ENCODE results near the gene PKNOX2. TPM values are rescaled to one million over a fixed set of nuclear protein-coding genes. Genes with fewer than 3 reads are reported as not detected.

The PKNOX2 gene
- total and polyA plus RNA-seq, 10 of the 15 experiments (the other 5 are each of a cell fraction or from before 2014, with no cell fraction given), result not detected

DNA sequence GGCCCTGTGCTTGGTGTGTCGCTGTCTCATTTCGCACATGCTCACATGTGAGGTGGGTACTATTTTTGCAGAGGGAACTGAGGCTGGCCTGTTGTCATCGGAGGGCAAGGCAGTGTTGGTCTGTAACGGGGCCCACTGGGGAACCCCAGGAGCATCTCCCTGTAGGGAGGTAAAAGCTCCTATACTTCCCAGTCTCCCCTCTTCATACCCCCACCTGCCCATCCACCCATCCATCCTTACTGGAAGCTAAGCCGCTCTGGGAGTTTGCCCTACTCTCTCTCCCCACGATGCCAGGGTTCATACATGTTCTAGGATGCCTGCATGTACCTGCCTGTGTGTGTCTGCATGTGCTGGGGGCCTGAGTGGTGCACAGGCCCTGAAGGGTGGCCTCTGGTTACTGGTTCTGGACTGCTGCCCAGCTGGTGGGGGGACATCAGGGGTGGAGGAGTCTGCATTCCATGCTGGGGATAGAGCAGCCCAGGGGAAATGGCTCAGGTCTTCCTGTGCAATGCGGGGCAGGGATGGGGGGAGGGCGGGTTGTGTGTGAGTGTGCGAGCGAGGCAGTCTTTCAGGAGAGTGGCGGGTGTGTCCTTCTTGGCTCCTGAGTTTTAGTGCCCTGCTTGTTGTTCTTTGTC is 77.7 kb downstream of the PKNOX2 start:
- no peaks in the 10 kb centered on the region for H3K79me2 ChIP-seq (ENCODE audit: control insufficient read depth, insufficient read depth, low read length)
- no peak overlapping the region for H3K27ac ChIP-seq (ENCODE audit: control insufficient read depth, insufficient read depth)
- no peaks in the 10 kb centered on the region for H3K9me3 ChIP-seq (replicated peaks; ENCODE audit: control insufficient read depth, insufficient read depth, low read length)
- intact Hi-C loops (cut with micrococcal nuclease; ENCODE audit: unreplicated experiment) (no loop called here), in situ Hi-C loops (cut with MboI) (no loop called here)
- no peak for FAIRE-seq
- ChIA-PET POLR2A (no interaction called here), CTCF (no interaction called here), RAD21 (ENCODE audit: unreplicated experiment) (no interaction called here), SMC1A (ENCODE audit: uncharacterized antibody, unreplicated experiment) (no interaction called here)
- ATAC-seq, result no peak
- peaks cover 4 to 11% of the 10 kb centered on the region in 2 experiments for H3K27me3 ChIP-seq (replicated peaks in 1 of 2; ENCODE audit: control insufficient read depth in 2 of 2, insufficient read depth in 2 of 2, low read length in 1 of 2)
- no peak overlapping the region for H2AFZ ChIP-seq (ENCODE audit: control insufficient read depth, low read depth, low read length)
- no peak for DNase-seq (ENCODE audit: low read depth, low spot score)
- H3K4me2 ChIP-seq (ENCODE audit: control insufficient read depth, insufficient read depth), result no peak overlapping the region
- H3K9ac ChIP-seq (ENCODE audit: control insufficient read depth, insufficient read depth, low read length), result no peak overlapping the region
- H3K4me3 ChIP-seq, result no peak overlapping the region
- no TSS peak for BruUV-seq (replicated peaks)
- WGBS (ENCODE audit: insufficient coverage, insufficient replicate concordance, low lambda C conversion rate, missing lambda C conversion rate), result 38% methylated on average over 11 of the region's 11 CpGs
- H3K36me3 ChIP-seq (ENCODE audit: control insufficient read depth in 2 of 2, insufficient read depth in 2 of 2, low read length in 1 of 2), result no peaks in the 10 kb centered on the region
- no peaks in the 10 kb centered on the region for H3K4me1 ChIP-seq (ENCODE audit: control insufficient read depth, insufficient read depth, low read length)
- H4K20me1 ChIP-seq (ENCODE audit: control insufficient read depth, insufficient read depth), result no peaks in the 10 kb centered on the region
- TF ChIP-seq, protein P1, sequence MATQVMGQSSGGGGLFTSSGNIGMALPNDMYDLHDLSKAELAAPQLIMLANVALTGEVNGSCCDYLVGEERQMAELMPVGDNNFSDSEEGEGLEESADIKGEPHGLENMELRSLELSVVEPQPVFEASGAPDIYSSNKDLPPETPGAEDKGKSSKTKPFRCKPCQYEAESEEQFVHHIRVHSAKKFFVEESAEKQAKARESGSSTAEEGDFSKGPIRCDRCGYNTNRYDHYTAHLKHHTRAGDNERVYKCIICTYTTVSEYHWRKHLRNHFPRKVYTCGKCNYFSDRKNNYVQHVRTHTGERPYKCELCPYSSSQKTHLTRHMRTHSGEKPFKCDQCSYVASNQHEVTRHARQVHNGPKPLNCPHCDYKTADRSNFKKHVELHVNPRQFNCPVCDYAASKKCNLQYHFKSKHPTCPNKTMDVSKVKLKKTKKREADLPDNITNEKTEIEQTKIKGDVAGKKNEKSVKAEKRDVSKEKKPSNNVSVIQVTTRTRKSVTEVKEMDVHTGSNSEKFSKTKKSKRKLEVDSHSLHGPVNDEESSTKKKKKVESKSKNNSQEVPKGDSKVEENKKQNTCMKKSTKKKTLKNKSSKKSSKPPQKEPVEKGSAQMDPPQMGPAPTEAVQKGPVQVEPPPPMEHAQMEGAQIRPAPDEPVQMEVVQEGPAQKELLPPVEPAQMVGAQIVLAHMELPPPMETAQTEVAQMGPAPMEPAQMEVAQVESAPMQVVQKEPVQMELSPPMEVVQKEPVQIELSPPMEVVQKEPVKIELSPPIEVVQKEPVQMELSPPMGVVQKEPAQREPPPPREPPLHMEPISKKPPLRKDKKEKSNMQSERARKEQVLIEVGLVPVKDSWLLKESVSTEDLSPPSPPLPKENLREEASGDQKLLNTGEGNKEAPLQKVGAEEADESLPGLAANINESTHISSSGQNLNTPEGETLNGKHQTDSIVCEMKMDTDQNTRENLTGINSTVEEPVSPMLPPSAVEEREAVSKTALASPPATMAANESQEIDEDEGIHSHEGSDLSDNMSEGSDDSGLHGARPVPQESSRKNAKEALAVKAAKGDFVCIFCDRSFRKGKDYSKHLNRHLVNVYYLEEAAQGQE (IDR thresholded peaks at IDR 0.05; ENCODE audit: low read depth, low read length), result no peak
- TF ChIP-seq, protein P2, sequence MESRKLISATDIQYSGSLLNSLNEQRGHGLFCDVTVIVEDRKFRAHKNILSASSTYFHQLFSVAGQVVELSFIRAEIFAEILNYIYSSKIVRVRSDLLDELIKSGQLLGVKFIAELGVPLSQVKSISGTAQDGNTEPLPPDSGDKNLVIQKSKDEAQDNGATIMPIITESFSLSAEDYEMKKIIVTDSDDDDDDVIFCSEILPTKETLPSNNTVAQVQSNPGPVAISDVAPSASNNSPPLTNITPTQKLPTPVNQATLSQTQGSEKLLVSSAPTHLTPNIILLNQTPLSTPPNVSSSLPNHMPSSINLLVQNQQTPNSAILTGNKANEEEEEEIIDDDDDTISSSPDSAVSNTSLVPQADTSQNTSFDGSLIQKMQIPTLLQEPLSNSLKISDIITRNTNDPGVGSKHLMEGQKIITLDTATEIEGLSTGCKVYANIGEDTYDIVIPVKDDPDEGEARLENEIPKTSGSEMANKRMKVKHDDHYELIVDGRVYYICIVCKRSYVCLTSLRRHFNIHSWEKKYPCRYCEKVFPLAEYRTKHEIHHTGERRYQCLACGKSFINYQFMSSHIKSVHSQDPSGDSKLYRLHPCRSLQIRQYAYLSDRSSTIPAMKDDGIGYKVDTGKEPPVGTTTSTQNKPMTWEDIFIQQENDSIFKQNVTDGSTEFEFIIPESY (IDR thresholded peaks at IDR 0.05), result no peak
- TF ChIP-seq STAT3 (IDR thresholded peaks at IDR 0.05; ENCODE audit: low read depth, low read length), result no peak
- TF ChIP-seq, protein P3, sequence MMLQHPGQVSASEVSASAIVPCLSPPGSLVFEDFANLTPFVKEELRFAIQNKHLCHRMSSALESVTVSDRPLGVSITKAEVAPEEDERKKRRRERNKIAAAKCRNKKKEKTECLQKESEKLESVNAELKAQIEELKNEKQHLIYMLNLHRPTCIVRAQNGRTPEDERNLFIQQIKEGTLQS (IDR thresholded peaks at IDR 0.05; ENCODE audit: borderline replicate concordance, extremely low read depth, low read depth, low read length), result no peak
- no peak for TF ChIP-seq MYB (IDR thresholded peaks at IDR 0.05; ENCODE audit: borderline replicate concordance, low read depth, low read length)
- TF ChIP-seq, protein P4, sequence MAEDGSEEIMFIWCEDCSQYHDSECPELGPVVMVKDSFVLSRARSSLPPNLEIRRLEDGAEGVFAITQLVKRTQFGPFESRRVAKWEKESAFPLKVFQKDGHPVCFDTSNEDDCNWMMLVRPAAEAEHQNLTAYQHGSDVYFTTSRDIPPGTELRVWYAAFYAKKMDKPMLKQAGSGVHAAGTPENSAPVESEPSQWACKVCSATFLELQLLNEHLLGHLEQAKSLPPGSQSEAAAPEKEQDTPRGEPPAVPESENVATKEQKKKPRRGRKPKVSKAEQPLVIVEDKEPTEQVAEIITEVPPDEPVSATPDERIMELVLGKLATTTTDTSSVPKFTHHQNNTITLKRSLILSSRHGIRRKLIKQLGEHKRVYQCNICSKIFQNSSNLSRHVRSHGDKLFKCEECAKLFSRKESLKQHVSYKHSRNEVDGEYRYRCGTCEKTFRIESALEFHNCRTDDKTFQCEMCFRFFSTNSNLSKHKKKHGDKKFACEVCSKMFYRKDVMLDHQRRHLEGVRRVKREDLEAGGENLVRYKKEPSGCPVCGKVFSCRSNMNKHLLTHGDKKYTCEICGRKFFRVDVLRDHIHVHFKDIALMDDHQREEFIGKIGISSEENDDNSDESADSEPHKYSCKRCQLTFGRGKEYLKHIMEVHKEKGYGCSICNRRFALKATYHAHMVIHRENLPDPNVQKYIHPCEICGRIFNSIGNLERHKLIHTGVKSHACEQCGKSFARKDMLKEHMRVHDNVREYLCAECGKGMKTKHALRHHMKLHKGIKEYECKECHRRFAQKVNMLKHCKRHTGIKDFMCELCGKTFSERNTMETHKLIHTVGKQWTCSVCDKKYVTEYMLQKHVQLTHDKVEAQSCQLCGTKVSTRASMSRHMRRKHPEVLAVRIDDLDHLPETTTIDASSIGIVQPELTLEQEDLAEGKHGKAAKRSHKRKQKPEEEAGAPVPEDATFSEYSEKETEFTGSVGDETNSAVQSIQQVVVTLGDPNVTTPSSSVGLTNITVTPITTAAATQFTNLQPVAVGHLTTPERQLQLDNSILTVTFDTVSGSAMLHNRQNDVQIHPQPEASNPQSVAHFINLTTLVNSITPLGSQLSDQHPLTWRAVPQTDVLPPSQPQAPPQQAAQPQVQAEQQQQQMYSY (CRISPR knock-in tag; IDR thresholded peaks at IDR 0.05), result no peak
- TF ChIP-seq, protein P5, sequence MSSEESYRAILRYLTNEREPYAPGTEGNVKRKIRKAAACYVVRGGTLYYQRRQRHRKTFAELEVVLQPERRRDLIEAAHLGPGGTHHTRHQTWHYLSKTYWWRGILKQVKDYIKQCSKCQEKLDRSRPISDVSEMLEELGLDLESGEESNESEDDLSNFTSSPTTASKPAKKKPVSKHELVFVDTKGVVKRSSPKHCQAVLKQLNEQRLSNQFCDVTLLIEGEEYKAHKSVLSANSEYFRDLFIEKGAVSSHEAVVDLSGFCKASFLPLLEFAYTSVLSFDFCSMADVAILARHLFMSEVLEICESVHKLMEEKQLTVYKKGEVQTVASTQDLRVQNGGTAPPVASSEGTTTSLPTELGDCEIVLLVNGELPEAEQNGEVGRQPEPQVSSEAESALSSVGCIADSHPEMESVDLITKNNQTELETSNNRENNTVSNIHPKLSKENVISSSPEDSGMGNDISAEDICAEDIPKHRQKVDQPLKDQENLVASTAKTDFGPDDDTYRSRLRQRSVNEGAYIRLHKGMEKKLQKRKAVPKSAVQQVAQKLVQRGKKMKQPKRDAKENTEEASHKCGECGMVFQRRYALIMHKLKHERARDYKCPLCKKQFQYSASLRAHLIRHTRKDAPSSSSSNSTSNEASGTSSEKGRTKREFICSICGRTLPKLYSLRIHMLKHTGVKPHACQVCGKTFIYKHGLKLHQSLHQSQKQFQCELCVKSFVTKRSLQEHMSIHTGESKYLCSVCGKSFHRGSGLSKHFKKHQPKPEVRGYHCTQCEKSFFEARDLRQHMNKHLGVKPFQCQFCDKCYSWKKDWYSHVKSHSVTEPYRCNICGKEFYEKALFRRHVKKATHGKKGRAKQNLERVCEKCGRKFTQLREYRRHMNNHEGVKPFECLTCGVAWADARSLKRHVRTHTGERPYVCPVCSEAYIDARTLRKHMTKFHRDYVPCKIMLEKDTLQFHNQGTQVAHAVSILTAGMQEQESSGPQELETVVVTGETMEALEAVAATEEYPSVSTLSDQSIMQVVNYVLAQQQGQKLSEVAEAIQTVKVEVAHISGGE (CRISPR knock-in tag; IDR thresholded peaks at IDR 0.05), result no peak

Measured in GM12878 (cell line).